Inflammatory macrophage (primary cell): Measurements from ENCODE around the gene NINL.
A peak's percentile ranks its signal among the peaks of the same experiment; 100 is the strongest.
"Not testable (repeated sequence)": the region's sequence is repeated elsewhere in the genome, so short reads cannot be mapped to it uniquely, and the experiment has no call there.

Experiments
- DNase-seq, 2 donors: peaks; one replicate each; pipeline ENCODE4 v3.0.0-alpha.2; 2020 to 2022
- total RNA-seq, 18 experiments: gene quantifications; one replicate each; lab custom pipeline; 2026; ENCODE audit warnings: mixed read lengths in 6 of 18, inconsistent platforms in 2 of 18; lab: John Stamatoyannopoulos, UW

The NINL gene
- 0.35 to 18.7 (median 7.1) reads per million in 18 experiments for total RNA-seq

GRCh38 chr20:25584905-25585704 is at the start of gene NINL:
NINL (minus strand) TSS chr20:25585531; CDS start chr20:25526587, 58,944 bp downstream.
- peak in 1 of 2 donors; percentile 30 for DNase-seq

GRCh38 chr20:25632940-25633790 is 47.8 kb upstream of the NINL start:
- DNase-seq = no peak

- DNase-seq = not testable (repeated sequence)
These were observed 45.3 kb upstream of the NINL start for GRCh38 chr20:25630615-25631014.

- DNase-seq = no peak
These were observed 44.6 kb upstream of the NINL start for GRCh38 chr20:25629816-25630499.

- DNase-seq = no peak
These were observed 41.4 kb upstream of the NINL start for GRCh38 chr20:25626779-25627178.

- DNase-seq = no peak
These were observed 39.2 kb upstream of the NINL start for GRCh38 chr20:25624500-25624939.

- DNase-seq = peak; percentile 98
These were observed 38.6 kb upstream of the NINL start, which contains the start of gene NANP for GRCh38 chr20:25623736-25624499. NANP (minus strand) TSS chr20:25624014; CDS start chr20:25623948, 66 bp downstream.

- peak; percentile 51 to 63 for DNase-seq
These were observed 37.9 kb upstream of the NINL start for GRCh38 chr20:25623225-25623735.

GRCh38 chr20:25622450-25623224 is 37.3 kb upstream of the NINL start:
- no peak for DNase-seq

- DNase-seq = no peak
These were observed 36.7 kb upstream of the NINL start for GRCh38 chr20:25622049-25622448.

- no peak for DNase-seq
These were observed 34.2 kb upstream of the NINL start for GRCh38 chr20:25619514-25619913.

- no peak for DNase-seq
These were observed 23.4 kb upstream of the NINL start for GRCh38 chr20:25608774-25609173.

- no peak for DNase-seq
These were observed 20.9 kb upstream of the NINL start for GRCh38 chr20:25606094-25606695.

- DNase-seq = no peak
These were observed 19.8 kb upstream of the NINL start for GRCh38 chr20:25605148-25605547.

- no peak for DNase-seq
These were observed 19.3 kb upstream of the NINL start for GRCh38 chr20:25604611-25605010.

GRCh38 chr20:25602914-25603309 is 17.6 kb upstream of the NINL start:
- not testable (repeated sequence) for DNase-seq

GRCh38 chr20:25602191-25602913 is 17.0 kb upstream of the NINL start:
- DNase-seq = not testable (repeated sequence)

- DNase-seq = no peak
These were observed 16.3 kb upstream of the NINL start for GRCh38 chr20:25601659-25602058.

GRCh38 chr20:25600632-25601031 is 15.3 kb upstream of the NINL start:
- DNase-seq = no peak
